MCF 10A (cell line): ENCODE results near the gene STK11. TPM values are rescaled to one million over a fixed set of nuclear protein-coding genes. Genes with fewer than 3 reads are reported as not detected.

Experiments
- BruUV-seq: library from RNA; stranded (reverse); fragments of 400-500 nt; replicated peaks from 2 replicates; lab custom pipeline; 2021; lab: Mats Ljungman, UMichigan
- CTCF ChIA-PET: fragments of 300-600 bp; sonication (Branson Sonifier 250); formaldehyde crosslinking; extraction: SDS; loops from one replicate; lab custom pipeline; 2021; ENCODE audit warnings: antibody characterized with exemption, inconsistent platforms; lab: Yijun Ruan, JAX
- POLR2A ChIA-PET: fragments of 300-600, 350-650 bp; sonication (Branson Sonifier 250); formaldehyde crosslinking; extraction: SDS; loops from one replicate; lab custom pipeline; 2020; ENCODE audit warnings: antibody characterized with exemption, inconsistent platforms; lab: Yijun Ruan, JAX
- DNase-seq: peaks from one replicate; pipeline ENCODE4 v3.0.0-alpha.2; 2018; ENCODE audit not compliant: unreplicated experiment
- H3K27ac Mint-ChIP-seq: one replicate; pipeline ENCODE4 v1.8.0; 2022; ENCODE audit warnings: mild to moderate bottlenecking, low read depth, mixed read lengths; ENCODE audit not compliant: unreplicated experiment
- H3K27me3 Mint-ChIP-seq: one replicate; pipeline ENCODE4 v1.8.0; 2022; ENCODE audit warnings: mixed read lengths; ENCODE audit not compliant: insufficient read depth, unreplicated experiment
- H3K36me3 Mint-ChIP-seq: one replicate; pipeline ENCODE4 v1.8.0; 2022; ENCODE audit warnings: mild to moderate bottlenecking, moderate library complexity, mixed read lengths; ENCODE audit not compliant: insufficient read depth, unreplicated experiment
- H3K4me1 Mint-ChIP-seq: one replicate; pipeline ENCODE4 v1.8.0; 2022; ENCODE audit warnings: mixed read lengths; ENCODE audit not compliant: insufficient read depth, unreplicated experiment
- H3K4me3 Mint-ChIP-seq: one replicate; pipeline ENCODE4 v1.8.0; 2022; ENCODE audit warnings: mild to moderate bottlenecking, moderate library complexity, mixed read lengths; ENCODE audit not compliant: unreplicated experiment
- H3K9me3 Mint-ChIP-seq: one replicate; pipeline ENCODE4 v1.8.0; 2022; ENCODE audit warnings: mixed read lengths; ENCODE audit not compliant: unreplicated experiment
- intact Hi-C: fragments of 100-400 bp; cut with micrococcal nuclease; formaldehyde crosslinking; loops from 2 replicates; pipeline ENCODE4 v1.14.1; 2022
- total RNA-seq: library from RNA; stranded (reverse); gene quantifications from 2 replicates; pipeline ENCODE4 v1.2.3, GENCODE V29; 2022
- TF ChIP-seq, protein P1 (sequence below): fragments of 200-600 bp; IDR thresholded peaks from one replicate; pipeline ENCODE4 v1.8.0; 2022; ENCODE audit warnings: antibody characterized with exemption, mild to moderate bottlenecking; ENCODE audit not compliant: unreplicated experiment

The STK11 gene
- total RNA-seq, 1 experiment from 2014 or later, result 65.6 TPM

DNA sequence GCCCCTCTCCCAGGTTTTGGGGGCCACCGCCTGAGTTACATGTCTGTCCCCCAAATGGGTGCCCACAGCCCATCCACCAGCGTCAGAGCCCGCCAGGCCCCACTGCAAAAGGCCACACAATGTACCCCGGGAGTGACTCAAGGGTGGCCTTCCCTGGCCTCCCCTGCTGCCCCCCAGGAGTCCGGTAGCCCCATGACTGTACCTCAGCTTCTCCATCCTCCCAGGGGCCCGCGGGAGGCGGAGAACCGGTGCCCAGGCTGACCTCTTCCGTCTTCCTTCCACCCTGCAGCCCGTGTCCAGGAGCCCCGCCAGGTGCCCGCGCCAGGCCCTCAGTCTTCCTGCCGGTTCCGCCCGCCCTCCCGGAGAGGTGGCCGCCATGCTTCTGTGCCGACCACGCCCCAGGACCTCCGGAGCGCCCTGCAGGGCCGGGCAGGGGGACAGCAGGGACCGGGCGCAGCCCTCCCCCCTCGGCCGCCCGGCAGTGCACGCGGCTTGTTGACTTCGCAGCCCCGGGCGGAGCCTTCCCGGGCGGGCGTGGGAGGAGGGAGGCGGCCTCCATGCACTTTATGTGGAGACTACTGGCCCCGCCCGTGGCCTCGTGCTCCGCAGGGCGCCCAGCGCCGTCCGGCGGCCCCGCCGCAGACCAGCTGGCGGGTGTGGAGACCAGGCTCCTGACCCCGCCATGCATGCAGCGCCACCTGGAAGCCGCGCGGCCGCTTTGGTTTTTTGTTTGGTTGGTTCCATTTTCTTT is 21.9 kb downstream of the STK11 start:
- CTCF ChIA-PET, result interaction anchor here (0.7 kb wide), 1 partner anchor 19 kb away, joined by 3 read pairs; no protein-coding TSS in a partner anchor

DNA sequence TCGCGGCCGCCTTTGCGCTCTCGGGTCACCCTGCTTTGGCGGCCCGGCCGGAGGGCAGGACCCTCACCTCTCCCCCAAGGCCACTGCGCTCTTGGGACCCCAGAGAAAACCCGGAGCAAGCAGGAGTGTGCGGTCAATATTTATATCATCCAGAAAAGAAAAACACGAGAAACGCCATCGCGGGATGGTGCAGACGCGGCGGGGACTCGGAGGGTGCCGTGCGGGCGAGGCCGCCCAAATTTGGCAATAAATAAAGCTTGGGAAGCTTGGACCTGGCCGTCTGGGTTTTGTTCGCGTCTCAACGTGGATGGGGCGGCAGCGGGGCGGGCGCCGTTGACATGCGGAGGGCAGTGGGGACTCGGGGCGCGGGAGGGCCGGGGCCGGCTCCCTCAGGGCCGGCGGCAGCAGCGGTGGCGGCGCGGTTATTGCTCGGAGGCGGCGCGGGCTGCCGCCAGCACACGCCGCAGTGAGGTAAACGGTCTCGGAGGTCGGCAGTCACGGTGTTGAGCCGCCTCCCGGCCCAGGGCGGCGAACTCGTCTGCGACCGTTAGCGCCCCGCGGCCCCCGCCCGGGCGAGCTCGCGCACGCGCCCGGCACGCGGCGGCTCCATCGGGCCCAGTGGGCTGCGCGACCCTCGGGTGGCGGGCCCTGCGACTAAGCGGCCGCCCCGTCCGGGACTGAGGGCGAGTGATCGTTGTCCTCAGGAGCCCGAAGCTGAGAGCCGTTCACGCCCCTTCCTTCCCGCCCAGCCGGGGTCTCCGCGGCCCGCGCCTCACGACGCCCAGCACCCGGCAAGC is 22.8 kb downstream of the STK11 start:
- POLR2A ChIA-PET, result no interaction called here
- H3K27ac Mint-ChIP-seq, result no peak overlapping the region
- no TSS peak for BruUV-seq

More for the DNA sequence above, 21.9 kb downstream of the STK11 start:
- Mint-ChIP-seq H3K4me3 (no peak overlapping the region), H3K9me3 (no peaks in the 10 kb centered on the region), H3K36me3 (peaks cover 6% of the 10 kb centered on the region), H3K27ac (no peak overlapping the region), H3K27me3 (no peaks in the 10 kb centered on the region), H3K4me1 (peaks cover 11% of the 10 kb centered on the region)
- TF ChIP-seq, protein P1, sequence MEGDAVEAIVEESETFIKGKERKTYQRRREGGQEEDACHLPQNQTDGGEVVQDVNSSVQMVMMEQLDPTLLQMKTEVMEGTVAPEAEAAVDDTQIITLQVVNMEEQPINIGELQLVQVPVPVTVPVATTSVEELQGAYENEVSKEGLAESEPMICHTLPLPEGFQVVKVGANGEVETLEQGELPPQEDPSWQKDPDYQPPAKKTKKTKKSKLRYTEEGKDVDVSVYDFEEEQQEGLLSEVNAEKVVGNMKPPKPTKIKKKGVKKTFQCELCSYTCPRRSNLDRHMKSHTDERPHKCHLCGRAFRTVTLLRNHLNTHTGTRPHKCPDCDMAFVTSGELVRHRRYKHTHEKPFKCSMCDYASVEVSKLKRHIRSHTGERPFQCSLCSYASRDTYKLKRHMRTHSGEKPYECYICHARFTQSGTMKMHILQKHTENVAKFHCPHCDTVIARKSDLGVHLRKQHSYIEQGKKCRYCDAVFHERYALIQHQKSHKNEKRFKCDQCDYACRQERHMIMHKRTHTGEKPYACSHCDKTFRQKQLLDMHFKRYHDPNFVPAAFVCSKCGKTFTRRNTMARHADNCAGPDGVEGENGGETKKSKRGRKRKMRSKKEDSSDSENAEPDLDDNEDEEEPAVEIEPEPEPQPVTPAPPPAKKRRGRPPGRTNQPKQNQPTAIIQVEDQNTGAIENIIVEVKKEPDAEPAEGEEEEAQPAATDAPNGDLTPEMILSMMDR, result no peak
- no peak for DNase-seq
- BruUV-seq, result no TSS peak
- intact Hi-C loops, result no loop called here
- POLR2A ChIA-PET, result interaction anchor here (0.7 kb wide), 1 partner anchor 1199 kb away, joined by 3 read pairs; no protein-coding TSS in a partner anchor

DNA sequence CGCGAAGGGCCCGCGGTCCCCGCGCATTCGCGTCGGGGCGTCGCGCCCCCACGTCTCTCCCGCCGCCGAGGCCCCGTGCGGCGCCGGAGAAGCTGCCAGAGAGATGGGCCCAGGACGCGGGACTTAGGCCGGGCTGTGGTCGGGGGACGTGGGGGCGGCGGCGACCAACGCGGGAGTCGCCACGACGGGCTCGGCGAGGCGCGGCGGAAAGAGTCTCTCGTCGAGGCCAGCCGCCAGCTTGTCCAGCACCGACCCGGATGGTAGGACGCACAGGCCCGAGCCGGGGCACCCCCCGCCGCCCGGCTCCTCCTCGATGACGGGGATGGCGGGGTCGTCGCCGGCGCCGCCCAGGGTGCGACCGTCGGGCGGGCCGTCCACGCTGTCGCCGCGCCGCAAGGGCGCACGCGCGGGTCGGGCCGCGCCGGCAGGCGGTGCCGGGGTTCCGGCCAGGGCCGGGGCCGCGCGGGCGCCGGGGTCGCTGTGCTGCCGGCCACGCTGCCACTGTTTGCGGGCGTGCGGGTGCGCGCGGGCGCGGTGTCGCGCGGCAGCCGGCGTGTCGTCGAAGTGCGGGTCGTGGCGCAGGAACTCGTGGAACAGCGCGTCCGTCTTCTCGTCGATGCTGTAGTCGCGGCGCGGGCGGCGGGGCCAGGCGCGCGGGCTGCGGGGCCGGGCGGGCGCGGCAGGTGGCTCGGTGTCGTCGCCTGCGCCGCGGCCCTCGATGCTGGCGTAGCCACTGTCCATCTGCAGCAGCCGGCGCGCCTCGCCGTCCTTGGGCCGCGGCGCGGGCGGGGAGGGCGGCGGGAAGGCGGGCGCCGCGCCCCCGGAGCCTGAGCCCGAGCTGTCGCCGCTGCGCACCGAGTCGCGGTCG is 23.7 kb downstream of the STK11 start:
- no peak for DNase-seq
- BruUV-seq, result no TSS peak
- TF ChIP-seq, protein P1, result no peak
- no peak overlapping the region for H3K4me3 Mint-ChIP-seq
- ChIA-PET POLR2A (interaction anchor here (0.7 kb wide), 1 partner anchor 13 kb away, joined by 3 read pairs; no protein-coding TSS in a partner anchor), CTCF (no interaction called here)
- H3K27me3 Mint-ChIP-seq, result no peaks in the 10 kb centered on the region
- H3K36me3 Mint-ChIP-seq, result peaks cover 10% of the 10 kb centered on the region
- intact Hi-C loops, result no loop called here
- peaks cover 14% of the 10 kb centered on the region for H3K4me1 Mint-ChIP-seq
- no peak overlapping the region for H3K27ac Mint-ChIP-seq
- H3K9me3 Mint-ChIP-seq, result no peaks in the 10 kb centered on the region

More for the DNA sequence above, 22.8 kb downstream of the STK11 start:
- H3K9me3 Mint-ChIP-seq, result no peaks in the 10 kb centered on the region
- H3K36me3 Mint-ChIP-seq, result peaks cover 6% of the 10 kb centered on the region
- no peak overlapping the region for H3K4me3 Mint-ChIP-seq
- TF ChIP-seq, protein P1, result no peak
- CTCF ChIA-PET, result interaction anchor here (0.7 kb wide), 1 partner anchor 20 kb away, joined by 3 read pairs; no protein-coding TSS in a partner anchor
- intact Hi-C loops, result no loop called here
- peaks cover 14% of the 10 kb centered on the region for H3K4me1 Mint-ChIP-seq
- no peaks in the 10 kb centered on the region for H3K27me3 Mint-ChIP-seq
- DNase-seq, result no peak
